Stimulated activated CD4-positive, alpha-beta T cell treated with anti-CD3 and anti-CD28 coated beads, Interleukin-12 subunit alpha, Interleukin-12 subunit beta, amount 100 ng/mL, for 48 hours (primary cell): Measurements from ENCODE around the gene SCARF2.
A peak's percentile ranks its signal among the peaks of the same experiment; 100 is the strongest.

ENCODE experiments used
- DNase-seq, 3 donors: peaks; one replicate each; pipeline ENCODE4 v3.0.0-alpha.2; 2020; ENCODE audit warnings: low read depth in 2 of 3, low spot score in 1 of 3

The SCARF2 gene

GRCh38 chr22:20440637-20441591 is 3.3 kb upstream of the SCARF2 start:
- DNase-seq = no peak

DNA sequence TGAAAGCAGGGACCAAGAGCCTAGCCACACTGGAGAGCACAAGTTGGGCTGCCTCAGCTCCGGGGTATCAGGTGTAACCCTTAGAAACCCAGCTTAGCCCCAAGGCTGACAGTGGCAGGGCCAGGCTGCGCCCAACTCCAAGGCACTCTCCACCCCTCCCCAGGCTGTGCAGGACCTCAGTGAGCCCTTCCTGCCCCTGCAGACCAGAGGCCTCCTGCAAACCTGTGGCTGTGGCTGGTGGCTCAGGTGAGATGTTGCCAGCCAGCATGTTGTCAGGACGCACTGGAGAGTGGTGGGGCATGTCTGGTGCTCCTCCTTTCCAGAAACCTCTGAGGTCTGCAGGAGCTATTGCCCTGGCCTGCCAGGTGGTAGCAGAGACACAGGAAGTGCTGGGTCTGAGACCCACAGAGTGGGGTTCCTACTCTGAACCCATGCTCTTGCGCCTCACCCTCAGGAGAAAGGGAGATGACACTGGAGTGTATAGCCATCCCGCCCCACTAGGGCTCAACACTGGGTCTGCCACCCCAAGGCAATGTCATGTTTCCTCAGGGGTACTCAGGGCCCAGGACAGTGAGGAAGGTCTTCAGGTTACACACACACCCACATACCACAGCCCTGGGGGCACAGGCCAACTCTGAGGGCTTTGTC is 2.4 kb upstream of the SCARF2 start:
- DNase-seq = no peak

GRCh38 chr22:20439556-20439927 is 1.9 kb upstream of the SCARF2 start:
- DNase-seq = no peak

DNA sequence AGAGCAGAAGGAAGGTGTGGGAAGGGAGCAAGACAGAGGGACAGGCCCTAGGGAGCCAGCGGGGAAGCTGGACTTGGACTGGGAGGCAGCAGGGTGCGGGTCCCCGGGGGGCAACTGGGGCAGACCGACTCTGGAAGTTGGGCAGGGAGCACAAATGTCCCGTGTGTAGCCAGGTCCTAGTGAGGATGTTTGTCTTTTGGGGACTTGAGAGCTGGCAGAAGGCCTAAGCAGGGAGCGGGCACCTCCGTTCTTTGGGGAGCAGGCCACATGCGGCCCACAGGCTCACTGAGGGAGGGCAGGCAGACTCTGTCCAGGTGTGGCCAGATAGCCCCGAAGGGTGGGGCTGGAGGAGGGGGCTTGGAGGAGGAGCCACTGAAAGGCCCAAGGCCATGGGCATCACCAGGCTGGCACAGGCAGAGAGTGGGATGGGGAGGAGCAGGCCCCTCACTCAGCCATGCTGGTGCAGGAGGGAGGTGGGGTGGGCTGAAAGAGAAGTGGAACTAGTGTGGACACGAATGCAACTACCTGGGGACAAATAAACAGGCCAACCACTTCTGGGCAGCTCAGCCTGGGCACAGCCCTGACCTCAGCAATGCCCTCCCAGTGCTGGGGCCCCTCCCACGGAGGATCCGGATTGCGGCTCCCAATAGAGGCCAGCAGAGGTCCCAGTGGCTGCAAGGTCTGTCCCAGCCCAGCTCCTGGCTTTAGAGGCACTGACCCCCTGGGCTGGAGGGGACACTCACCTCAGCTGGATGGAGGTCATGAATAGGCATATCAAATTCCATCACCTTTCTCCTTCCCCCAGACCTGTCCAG is 1.3 kb upstream of the SCARF2 start:
- no peak for DNase-seq

DNA sequence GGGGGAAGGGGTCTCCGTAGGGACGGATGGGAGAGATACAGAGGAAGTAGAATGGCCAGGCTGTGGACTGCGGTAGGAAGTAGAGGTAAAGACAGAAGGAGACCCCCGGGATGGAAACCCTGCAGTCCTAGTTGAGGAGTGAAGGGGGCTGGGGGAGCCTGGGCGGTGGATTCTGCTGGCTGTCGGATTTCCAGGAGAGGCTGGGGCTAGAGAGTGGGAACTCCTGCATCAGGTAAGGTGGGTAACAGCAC is 727 bp upstream of the SCARF2 start:
- no peak for DNase-seq

DNA sequence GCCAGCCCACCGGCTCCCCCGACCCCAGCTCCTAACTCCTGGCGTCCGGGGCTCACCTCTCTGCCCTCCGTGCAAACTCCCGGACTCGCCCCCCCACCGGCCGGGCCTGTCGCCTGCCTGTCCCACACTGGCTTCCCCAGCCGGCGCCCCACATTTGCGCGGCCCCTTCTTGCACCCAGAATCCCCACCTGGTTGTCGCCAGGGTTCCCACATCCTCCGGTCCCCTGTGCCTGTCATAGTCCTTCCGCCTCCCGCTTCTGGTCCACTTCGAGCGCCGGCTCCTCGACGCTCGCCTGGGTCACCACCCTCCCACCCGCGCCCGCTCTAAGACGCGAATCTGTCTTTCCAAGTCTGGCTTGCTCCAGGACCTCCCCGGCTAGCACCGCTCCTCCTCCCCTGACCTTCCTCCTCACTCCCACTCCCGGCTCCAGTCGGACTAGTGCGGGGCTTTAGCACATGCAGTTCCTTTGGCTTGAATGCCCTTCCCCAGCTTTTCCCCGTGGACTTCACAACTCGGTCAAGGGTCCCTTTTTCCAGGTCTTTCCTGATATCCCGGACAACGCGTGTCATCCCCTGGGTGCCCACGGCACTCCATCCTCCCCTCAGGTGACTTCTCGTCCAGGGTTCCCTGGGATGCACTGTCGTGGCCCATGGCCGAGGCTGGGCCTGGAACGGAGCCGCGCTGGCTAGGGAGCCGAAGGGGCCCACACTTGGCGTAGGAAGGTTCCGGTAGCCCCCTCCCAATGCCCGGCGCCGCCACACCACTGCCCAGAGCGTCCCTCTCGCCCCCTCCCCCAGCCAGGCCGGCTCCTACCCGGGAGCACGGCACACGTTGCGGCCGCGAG is 635 bp downstream of the SCARF2 start:
- no peak for DNase-seq

- no peak for DNase-seq
Observed at GRCh38 chr22:20436307-20436767, 1.3 kb downstream of the SCARF2 start.

DNA sequence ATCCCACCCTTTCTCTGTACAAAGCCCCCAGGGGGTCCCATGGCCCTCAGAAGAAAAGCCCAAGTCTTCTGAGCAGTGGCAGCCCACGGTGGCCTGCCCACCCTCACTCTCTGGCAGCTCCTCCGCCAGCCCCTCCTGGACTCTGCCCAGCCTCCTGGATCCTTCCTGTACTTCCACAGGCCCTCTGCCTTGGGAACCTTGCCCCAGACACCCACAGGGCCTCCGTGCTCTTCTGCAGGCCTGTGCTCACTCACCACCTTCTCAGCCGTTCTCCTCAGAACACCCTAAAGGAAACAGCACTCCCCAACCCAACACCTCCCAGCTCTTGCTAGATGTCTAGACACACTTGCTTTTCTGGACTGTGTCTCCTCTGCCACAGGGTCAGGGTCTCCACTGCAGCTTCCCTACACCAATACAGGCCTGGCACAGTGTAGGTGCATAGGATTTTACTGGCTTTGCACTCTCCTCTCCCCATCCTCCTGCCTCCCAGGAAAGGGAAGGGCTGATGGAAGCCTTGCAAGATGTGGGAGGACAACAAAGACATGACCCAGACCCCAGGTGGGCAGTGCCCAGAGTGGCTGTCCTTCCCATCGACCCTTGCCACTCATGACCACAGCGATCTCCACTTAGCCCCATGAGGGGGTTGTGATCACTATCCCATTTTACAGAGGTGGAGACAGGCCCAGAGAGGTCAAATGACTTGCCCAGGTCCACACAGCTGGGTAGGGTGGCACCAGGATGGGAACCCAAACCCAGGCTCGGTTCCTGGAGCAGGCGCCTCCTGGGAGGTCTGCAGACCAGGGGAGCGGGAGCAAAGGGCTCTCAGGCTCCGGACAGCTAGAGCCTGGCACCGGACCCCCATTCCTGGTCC is 2.0 kb downstream of the SCARF2 start:
- DNase-seq = no peak

- DNase-seq = no peak
Observed at GRCh38 chr22:20434773-20435172, 2.9 kb downstream of the SCARF2 start.

GRCh38 chr22:20434264-20434751 is 3.3 kb downstream of the SCARF2 start:
- DNase-seq = no peak

GRCh38 chr22:20433686-20434241 is 3.9 kb downstream of the SCARF2 start:
- no peak for DNase-seq

DNA sequence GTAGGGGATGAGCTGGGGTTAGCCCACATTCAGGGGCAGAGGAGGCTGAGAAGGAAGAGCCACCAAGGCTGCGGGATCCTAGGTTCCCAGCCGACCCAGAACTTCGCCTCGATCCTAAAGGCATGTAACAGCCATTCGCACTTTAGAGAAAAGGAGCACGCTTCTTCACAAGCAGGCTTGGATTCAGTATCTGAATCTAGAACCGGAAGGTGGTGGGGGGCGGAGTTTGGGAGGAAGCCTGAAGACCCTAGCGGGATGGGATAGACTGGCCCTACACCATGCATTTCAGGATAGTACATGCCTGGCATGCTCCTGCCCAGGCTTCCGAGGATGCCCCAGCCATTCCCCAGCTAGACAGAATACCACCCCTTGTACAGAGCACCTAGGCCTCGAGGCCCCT is 4.4 kb downstream of the SCARF2 start:
- no peak for DNase-seq

GRCh38 chr22:20432244-20432686 is 5.4 kb downstream of the SCARF2 start:
- no peak for DNase-seq

- no peak for DNase-seq
Observed at GRCh38 chr22:20431511-20432192, 6.0 kb downstream of the SCARF2 start.

- DNase-seq = peak in 2 of 3 donors; percentile 42 to 55
Observed at GRCh38 chr22:20430720-20431510, 6.7 kb downstream of the SCARF2 start.

DNA sequence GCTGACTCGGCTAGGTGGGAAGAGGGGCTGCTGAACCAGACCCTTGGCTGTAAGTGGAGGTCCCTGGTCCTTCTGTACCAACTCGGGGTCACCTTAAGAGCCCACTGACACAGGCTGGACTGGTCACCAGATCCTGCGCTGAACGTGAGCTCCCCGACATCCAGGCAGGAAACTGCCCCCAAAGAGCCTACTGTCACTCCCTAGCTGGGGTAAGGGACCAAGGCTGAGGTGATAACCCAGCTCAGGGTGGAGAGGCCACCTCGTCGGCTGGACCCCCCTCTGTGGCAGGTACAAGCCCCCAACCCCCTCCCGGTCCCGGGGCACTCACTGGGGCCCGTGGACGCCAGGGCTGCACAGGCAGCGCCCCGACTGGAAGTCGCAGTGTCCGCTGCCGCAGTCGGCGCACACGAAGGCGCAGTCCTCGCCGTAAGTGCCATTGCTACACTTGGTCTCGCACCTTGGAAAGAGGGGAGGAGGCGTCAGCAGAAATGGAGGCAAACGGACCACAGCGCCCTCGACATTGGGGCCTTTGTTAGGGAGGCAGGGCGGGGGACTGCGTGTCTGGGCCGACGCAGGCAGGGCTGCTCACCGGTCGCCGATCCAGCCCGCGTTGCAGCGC is 7.4 kb downstream of the SCARF2 start:
- DNase-seq = no peak

DNA sequence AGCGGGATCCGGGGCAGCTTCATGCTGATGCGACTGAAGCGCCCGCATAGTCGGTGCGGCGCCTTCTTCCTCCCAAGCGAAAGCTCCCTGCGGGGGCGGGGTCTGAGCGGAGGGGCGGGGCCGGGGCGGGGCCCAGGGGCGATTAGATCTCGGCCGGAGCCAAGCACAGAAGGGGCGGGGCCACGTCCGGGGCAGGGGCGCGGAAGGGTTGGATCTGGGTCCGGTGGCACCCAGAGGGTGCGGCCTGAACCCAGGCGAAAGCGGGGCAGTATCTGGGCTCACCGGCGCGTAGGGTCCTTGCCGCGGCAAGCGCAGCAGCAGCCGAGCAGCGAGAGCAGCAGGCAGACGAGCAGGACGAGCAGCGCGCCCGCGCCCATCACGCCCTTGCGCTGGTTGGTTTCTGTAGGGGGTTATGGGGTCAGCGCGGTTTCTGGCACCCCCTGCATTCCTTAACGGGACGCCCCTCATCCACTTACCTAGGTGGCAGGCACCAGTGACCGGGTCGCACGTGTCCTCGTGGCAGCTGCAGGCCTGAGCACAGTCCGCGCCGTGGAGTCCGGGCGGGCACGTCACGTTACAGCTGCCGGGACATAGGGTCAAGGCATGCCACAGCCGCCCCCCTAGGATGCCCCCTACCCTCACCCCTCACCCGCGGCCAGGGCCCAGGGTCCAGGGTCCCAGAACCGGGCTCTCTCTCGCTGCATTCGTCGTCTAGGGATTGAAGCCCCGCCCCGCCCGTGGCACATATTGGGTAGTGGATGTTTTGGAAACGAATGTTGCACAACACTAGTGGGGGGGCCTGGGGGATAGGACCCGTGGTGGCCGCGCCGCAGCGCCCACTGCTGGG is 8.1 kb downstream of the SCARF2 start:
- DNase-seq = peak; percentile 51 to 74 (median 67)
